Posterior vena cava (tissue), 2 donors: ENCODE measurements around the gene RAB37. TPM values are rescaled to one million over a fixed set of nuclear protein-coding genes. Genes with fewer than 3 reads are reported as not detected.

Experiments used
- DNase-seq: peaks from one replicate; pipeline ENCODE4 v3.0.0-alpha.2; 2020; ENCODE audit warnings: low spot score
- intact Hi-C, 2 donors: fragments of 100-400 bp; cut with DNase I; formaldehyde crosslinking; loops; one replicate each; pipeline versions ENCODE4 v1.14.1 to v1.14.2; 2022 to 2023
- microRNA-seq, 2 donors: library from miRNA; unstranded; fragments of <30 nt; microRNA quantifications; one replicate each; pipeline ENCODE4 v1.2.0, GENCODE V29; 2020 to 2021; ENCODE audit warnings: borderline microRNAs expressed in 2 of 2
- total RNA-seq, 2 donors: library from RNA; stranded (reverse); fragmentation: NEBNext Ultra II Directional; extraction: Animal tissue kit (Norgen Biotek cat#: 25700); gene quantifications; one replicate each; pipeline ENCODE4 v1.2.1, GENCODE V29; 2021
- donor health status: DM: yes; HTN: yes; CAD: no.
- donor health status: DM: yes; HTN: yes; CAD: no.

Gene RAB37
- total RNA-seq, 2 donors from 2014 or later, result 1.1 to 1.6 TPM

DNA sequence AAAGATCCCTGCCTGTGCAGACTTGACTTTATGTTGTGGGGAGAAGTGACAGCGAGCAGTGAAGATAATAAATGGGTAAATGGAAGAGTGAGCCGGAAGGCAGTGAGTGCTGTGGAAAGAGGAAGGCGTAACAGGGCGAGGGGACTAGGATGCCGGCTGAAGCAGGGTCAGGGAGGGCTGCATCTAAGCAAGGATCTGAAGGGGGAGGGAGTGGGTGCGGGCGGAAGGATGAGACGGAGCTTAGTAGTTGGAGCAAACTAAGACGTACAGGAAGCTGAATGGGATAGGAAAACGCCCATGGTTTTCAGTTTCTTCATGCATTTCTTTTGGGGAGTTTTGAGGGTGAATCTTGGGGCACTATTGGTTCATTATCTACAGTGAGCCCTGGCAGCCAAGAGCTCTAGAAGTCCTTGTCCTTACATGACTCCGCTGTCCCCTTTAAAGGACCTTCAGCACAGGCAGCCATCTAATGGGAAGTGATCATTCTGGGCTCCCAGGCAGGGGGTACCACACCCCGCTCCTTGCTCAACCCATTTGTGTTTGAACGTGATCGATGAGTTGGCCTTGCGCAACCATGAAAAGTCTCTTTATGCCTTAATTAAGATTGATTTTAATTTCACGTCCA is 49.5 kb downstream of the RAB37 start:
- intact Hi-C loops, result no loop called here
- DNase-seq, result no peak

DNA sequence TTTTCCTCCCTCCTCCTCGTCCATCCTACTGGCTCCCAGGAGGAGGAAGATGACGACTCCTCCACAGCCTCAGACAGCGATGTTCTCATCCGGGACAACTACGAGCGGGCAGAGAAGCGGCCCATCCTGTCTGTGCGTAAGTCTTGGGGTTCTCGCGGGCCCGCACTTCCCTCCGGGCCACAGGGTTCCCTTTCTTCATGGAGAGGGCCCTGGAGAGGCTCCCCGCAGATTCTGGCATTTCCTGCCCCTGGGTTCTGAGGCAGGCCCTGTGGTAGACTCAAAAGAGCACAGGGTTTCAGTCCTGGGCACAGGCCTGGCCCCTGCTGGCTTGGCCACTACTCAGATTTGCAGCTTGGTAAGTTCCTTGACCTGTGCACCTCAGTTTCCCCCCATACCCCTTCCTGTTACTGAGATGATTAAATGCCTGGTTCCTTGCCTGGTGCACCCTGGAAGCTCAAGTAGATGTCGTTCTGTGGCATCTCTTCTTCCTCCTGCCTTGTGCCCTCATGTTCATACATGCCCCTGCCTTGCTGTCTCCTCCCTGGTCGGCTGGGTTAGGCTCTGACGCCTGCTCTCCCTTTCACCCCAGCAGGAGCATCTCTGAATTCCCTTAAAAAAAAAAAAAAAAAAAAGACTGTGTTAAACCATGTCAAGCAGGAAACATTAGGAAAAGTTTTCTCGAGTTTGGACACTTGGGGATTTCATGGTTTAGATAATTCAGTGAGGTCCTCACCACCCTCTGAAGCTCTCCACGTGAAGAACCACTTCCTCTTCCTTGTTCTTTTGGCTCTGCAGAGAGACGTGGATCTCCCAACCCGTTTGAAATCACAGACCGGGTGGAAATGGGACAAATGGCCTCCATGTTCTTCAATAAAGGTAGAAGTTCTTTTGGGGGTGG is 53.4 kb downstream of the RAB37 start:
- no peak for DNase-seq
- intact Hi-C loops, result loop anchor here in 1 of 2 donors (5.0 kb wide), 1 partner anchor 72 kb away; no protein-coding TSS in a partner anchor

DNA sequence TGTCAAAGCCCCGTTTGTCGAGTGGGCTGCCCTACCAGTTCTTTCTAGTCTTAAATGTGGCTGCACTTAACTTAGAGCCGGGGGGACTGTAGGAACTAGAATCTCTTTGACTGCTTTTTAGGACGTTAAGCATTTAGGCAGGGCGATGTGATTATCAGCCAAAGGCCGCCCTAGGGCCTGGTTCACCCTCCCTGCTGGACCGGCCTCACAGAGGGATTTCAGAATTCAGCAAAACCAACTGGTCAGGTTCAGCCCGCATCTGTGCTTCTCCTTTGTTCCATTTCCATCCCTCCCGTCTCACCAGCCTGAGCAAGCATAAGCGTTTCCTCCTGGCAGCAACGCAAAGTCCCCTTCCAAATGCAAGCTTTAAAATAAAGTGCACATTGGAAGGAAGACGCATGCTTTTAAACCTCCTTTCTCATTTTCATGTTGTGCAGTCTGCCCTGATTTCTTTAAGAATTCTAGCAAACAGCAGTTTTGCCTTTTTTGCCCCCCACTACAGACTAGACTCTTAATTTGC is 55.6 kb downstream of the RAB37 start:
- intact Hi-C loops, result loop anchor here in 1 of 2 donors (5.0 kb wide), 1 partner anchor 70 kb away; no protein-coding TSS in a partner anchor
- no peak for DNase-seq

DNA sequence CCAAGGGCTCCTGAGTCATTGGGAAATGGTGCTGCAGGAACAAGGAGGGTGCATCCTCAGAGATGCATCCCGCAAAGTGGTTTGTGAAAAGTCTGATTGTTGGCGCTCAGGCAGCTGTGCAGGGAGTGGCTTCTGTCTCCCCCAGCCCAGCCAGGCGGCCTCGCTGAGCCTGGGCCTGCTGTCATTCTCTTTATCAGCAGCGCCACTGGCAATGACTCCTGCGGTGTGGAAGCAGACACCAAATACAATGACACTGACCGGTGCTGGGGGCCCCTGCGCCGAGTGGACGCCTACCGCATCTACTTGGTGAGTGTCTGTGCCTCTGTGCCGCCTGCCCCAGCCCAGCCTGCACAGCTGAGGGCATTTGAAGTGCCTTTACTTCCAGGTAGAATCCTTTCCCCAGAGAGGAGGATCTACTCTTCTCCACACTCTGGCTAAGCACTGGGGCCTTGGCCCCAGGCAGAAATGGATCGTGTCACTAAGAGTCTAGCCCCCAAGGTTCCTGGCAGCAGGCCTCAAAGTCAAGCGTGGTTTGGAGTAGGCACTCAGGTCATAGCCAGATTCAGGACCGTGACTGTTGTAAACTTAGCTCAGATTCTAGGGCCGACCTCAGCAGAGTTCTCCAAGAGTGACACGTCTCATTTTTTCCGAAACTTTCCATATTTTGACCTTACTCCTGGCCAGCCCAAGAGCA is 58.4 kb downstream of the RAB37 start:
- intact Hi-C loops, result loop anchor here in 1 of 2 donors (5.0 kb wide), 1 partner anchor 978 kb away; no protein-coding TSS in a partner anchor

DNA sequence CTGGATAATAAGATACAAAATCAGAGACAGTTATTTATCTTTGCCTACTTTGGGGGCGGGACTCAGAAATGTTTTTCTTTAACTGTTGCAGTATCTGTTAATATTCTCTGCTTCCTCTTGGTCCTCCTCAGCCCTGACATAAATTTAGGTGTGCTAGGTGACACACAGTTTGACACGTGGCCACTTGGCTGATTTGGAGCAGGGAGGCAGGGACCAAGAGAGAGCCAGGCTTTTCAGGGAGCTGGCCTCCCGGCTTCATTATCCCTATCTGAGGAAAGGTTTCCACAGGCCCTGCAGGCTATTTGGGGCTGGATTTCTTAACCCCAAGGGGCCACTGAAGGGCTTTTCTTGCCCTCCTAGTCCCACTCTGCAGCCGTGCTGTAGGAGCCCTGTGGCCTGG is 59.2 kb downstream of the RAB37 start:
- intact Hi-C loops, result loop anchor here in 1 of 2 donors (5.0 kb wide), 1 partner anchor 979 kb away; no protein-coding TSS in a partner anchor
- DNase-seq, result no peak

More for the DNA sequence above, 58.4 kb downstream of the RAB37 start:
- no peak for DNase-seq

DNA sequence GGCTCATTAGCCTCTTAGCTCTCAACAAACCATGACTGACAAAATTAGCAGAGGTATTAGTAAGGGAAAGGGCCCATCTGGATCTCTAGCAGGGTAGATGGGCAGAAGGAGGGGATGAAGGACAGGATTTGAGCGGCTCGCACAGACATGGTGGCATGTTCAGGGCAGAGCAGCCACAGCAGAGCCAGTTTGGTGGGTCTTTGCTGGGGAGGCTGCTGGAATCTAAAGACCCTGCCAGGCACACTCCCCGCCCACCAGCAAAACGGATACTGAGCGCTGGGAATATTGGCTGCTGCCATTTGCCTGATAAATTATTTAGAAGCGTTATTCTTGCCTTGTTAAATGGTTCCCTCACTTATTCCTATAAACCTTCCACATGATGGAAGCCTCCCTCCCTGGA is 59.8 kb downstream of the RAB37 start:
- intact Hi-C loops, result loop anchor here in 1 of 2 donors (5.0 kb wide), 1 partner anchor 980 kb away; no protein-coding TSS in a partner anchor

More for the DNA sequence above, 59.8 kb downstream of the RAB37 start:
- no peak for DNase-seq

Small RNA genes within 50 kb of the gene (microRNA-seq; reads per million reads assigned to microRNA genes)
- 7.3 to 8.4 reads per million in 2 donors for gene MIR3615

Other genes with a start within 250 kb of the RAB37 start
- under 1 TPM; 0.23 to 0.62 TPM for gene CD300LB, start 205.8 kb upstream of the RAB37 start, total RNA-seq
- gene CD300C, start 191.1 kb upstream of the RAB37 start, total RNA-seq, result 1 to 10 TPM; 2.1 to 4.7 TPM
- 1 to 10 TPM in 1 of 2 donors, not detected in 1; 1.2 TPM for gene CD300H, start 169.7 kb upstream of the RAB37 start, total RNA-seq
- gene CD300LD, start 145.0 kb upstream of the RAB37 start, total RNA-seq, result not detected
- gene CD300E, start 113.5 kb upstream of the RAB37 start, total RNA-seq, result 1 to 10 TPM; 1.4 to 3.3 TPM
- 1 to 10 TPM in 1 of 2 donors, under 1 TPM in 1; 0.48 to 3.1 TPM for gene CD300LF, start 24.3 kb upstream of the RAB37 start, total RNA-seq
- 10 to 100 TPM in 1 of 2 donors, 1 to 10 TPM in 1; 7.0 to 11.5 TPM for gene NHERF1, start 11.4 kb downstream of the RAB37 start, total RNA-seq
- 10 to 100 TPM; 26.8 to 31.7 TPM for gene NAT9, start 39.1 kb downstream of the RAB37 start, total RNA-seq
- under 1 TPM; 0.38 to 0.65 TPM for gene GRIN2C, start 122.6 kb downstream of the RAB37 start, total RNA-seq
- gene FDXR, start 135.7 kb downstream of the RAB37 start, total RNA-seq, result 1 to 10 TPM; 3.3 to 6.2 TPM
- gene FADS6, start 156.4 kb downstream of the RAB37 start, total RNA-seq, result not detected
- gene USH1G, start 186.0 kb downstream of the RAB37 start, total RNA-seq, result not detected
- not detected for gene OTOP2, start 187.0 kb downstream of the RAB37 start, total RNA-seq
- not detected for gene OTOP3, start 198.6 kb downstream of the RAB37 start, total RNA-seq
- 10 to 100 TPM; 11.7 to 13.0 TPM for gene HID1, start 235.5 kb downstream of the RAB37 start, total RNA-seq